ENCODE results near the gene CLSTN2.

The CLSTN2 gene

DNA sequence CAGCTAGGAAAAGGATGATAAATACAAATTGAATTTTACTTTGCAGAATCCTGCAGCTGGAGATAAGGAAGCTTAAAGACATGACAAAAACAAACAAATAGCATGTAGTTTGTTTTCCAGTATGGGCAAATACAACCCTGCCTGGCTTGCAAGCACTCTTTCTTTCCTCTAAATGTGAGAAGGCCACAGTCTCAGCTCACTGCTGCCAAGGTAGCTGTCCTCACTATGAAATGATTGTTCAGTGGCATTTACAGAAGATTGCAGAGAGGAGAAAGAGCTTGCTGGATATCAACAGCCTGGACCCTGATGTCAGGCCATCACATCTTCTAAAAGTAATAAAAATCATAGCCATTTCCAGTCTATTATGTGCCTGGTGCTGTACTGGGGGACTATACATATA lies 262.0 kb downstream of the CLSTN2 start:
- TF ChIP-seq, protein P1, sequence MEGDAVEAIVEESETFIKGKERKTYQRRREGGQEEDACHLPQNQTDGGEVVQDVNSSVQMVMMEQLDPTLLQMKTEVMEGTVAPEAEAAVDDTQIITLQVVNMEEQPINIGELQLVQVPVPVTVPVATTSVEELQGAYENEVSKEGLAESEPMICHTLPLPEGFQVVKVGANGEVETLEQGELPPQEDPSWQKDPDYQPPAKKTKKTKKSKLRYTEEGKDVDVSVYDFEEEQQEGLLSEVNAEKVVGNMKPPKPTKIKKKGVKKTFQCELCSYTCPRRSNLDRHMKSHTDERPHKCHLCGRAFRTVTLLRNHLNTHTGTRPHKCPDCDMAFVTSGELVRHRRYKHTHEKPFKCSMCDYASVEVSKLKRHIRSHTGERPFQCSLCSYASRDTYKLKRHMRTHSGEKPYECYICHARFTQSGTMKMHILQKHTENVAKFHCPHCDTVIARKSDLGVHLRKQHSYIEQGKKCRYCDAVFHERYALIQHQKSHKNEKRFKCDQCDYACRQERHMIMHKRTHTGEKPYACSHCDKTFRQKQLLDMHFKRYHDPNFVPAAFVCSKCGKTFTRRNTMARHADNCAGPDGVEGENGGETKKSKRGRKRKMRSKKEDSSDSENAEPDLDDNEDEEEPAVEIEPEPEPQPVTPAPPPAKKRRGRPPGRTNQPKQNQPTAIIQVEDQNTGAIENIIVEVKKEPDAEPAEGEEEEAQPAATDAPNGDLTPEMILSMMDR (IDR thresholded peaks at IDR 0.05; ENCODE audit: low read depth, low read length), result no peak
- DNase-seq, result no peak
- H3K27ac ChIP-seq, result no peak overlapping the region
- H3K27me3 ChIP-seq (ENCODE audit: insufficient read depth, low read depth, severe bottlenecking), result no peaks in the 10 kb centered on the region
- H3K4me3 ChIP-seq (ENCODE audit: low read depth, low read length), result no peak overlapping the region
- no peaks in the 10 kb centered on the region for H3K36me3 ChIP-seq
- no peaks in the 10 kb centered on the region for H3K9me3 ChIP-seq (ENCODE audit: severe bottlenecking)

DNA sequence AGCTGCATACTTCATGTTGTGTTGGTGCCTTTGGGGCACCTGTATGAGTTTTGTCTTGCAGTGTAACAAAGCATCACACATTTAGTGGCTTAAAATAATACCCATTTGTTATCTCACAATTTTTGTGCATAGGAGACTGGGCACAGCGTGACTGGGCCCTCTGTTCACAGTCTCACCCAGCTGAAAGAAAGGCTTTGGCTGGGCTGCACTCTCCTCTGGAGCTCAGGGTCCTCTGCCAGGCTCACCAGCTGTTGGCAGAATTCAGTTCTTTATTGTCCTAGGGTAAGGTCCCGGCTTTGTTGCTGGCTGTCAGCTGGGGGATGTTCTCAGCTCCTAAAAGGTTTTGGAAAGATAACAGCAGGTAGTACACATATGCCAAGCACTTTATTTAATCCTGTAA lies 263.3 kb downstream of the CLSTN2 start:
- H3K9me3 ChIP-seq (ENCODE audit: severe bottlenecking), result no peaks in the 10 kb centered on the region
- no peak overlapping the region for H3K27ac ChIP-seq
- TF ChIP-seq, protein P1 (IDR thresholded peaks at IDR 0.05; ENCODE audit: low read depth, low read length), result no peak
- H3K27me3 ChIP-seq (ENCODE audit: insufficient read depth, low read depth, severe bottlenecking), result no peaks in the 10 kb centered on the region
- no peak overlapping the region for H3K4me3 ChIP-seq (ENCODE audit: low read depth, low read length)
- no peaks in the 10 kb centered on the region for H3K36me3 ChIP-seq
- DNase-seq, result no peak

DNA sequence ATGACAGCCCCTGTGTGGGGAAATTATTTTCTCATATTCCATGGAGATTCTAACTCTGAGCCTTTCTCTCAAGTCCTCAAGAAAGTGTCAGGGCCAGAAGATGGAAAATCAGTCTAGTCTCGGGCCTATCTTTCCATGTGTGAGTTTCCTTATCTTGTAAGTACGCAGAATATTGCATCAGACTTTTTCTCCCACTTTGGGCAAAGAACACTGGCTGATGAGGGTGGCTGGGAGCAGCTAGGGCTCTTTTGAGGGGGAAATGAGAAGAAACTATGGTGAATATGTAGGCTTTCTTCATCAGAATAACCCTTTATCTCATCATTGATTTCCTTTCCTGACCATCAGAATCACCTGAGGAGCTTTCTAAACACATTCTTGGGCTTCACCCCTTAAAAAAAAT lies 264.0 kb downstream of the CLSTN2 start:
- no peaks in the 10 kb centered on the region for H3K9me3 ChIP-seq (ENCODE audit: severe bottlenecking)
- TF ChIP-seq, protein P1 (IDR thresholded peaks at IDR 0.05; ENCODE audit: low read depth, low read length), result no peak
- H3K36me3 ChIP-seq, result no peaks in the 10 kb centered on the region

DNA sequence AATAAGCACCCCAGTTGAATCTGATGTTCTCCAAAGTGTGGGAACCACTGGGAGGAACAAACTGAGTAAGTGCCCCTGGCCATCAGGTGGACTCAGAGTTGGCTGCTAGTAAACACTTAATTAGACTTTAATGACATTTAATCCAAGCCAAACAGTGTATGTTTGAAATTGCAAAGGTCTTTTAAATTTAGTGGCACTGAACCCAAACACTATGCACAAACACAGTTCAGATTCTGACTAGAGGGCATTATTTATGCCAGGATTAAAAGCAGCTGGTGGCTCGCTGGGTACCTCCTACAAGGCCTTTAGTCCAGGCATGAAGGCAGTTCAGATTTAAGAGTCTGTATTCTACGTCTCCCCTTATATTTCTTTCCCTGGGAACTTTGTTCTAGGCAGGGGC lies 264.8 kb downstream of the CLSTN2 start:
- TF ChIP-seq, protein P1 (IDR thresholded peaks at IDR 0.05; ENCODE audit: low read depth, low read length), result no peak
- no peaks in the 10 kb centered on the region for H3K36me3 ChIP-seq
- H3K27me3 ChIP-seq (ENCODE audit: insufficient read depth, low read depth, severe bottlenecking), result no peaks in the 10 kb centered on the region
- no peak overlapping the region for H3K27ac ChIP-seq
- no peaks in the 10 kb centered on the region for H3K9me3 ChIP-seq (ENCODE audit: severe bottlenecking)
- H3K4me3 ChIP-seq (ENCODE audit: low read depth, low read length), result no peak overlapping the region
- no peak for DNase-seq

More for the DNA sequence above, 264.0 kb downstream of the CLSTN2 start:
- Histone ChIP-seq H3K4me3 (ENCODE audit: low read depth, low read length) (no peak overlapping the region), H3K27me3 (ENCODE audit: insufficient read depth, low read depth, severe bottlenecking) (no peaks in the 10 kb centered on the region), H3K27ac (no peak overlapping the region)
- no peak for DNase-seq

DNA sequence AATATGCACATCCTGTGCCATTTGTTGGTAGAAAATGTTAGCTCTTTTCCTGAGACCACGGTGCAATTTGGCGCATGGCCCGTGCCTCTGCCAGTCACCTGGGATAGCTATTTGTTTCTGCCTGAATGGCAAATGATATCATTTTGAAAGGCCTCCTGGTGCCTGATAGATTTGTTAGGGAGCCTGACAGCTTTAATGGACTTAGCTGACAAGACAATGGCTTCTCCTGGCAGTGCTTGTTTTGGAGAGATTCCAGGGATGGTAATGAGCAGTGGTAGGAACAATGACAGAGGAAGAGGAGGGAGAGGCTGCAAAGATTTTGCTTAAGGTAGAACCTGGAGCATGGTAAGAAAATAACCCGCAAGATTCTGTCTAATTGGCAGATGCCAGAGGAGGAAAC lies 268.5 kb downstream of the CLSTN2 start:
- Histone ChIP-seq H3K27ac (no peak overlapping the region), H3K4me3 (ENCODE audit: low read depth, low read length) (no peak overlapping the region)
- no peak for DNase-seq

More for the DNA sequence above, 268.5 kb downstream of the CLSTN2 start:
- Histone ChIP-seq H3K9me3 (ENCODE audit: severe bottlenecking) (no peaks in the 10 kb centered on the region), H3K36me3 (no peaks in the 10 kb centered on the region), H3K27me3 (ENCODE audit: insufficient read depth, low read depth, severe bottlenecking) (no peaks in the 10 kb centered on the region)
- TF ChIP-seq, protein P1 (IDR thresholded peaks at IDR 0.05; ENCODE audit: low read depth, low read length), result no peak

Data from WERI-Rb-1 (cell line).